Endometrial microvascular endothelial cells (primary cell): Measurements from ENCODE around the gene DTNB. TPM values are rescaled to one million over a fixed set of nuclear protein-coding genes. Genes with fewer than 3 reads are reported as not detected.

Experiments
- in situ Hi-C: cut with HindIII; loops from 2 replicates; pipeline ENCODE4 v1.10.0; 2017; ENCODE audit warnings: low sequenced_read_pairs, low pct_unique_long_range_greater_than_20kb; ENCODE audit errors: inconsistent ontology term
- total RNA-seq: library from RNA; depleted of rRNA; stranded (reverse); fragments of >200 nt; gene quantifications from one replicate; pipeline ENCODE4 v1.2.3, GENCODE V29; 2015; ENCODE audit errors: inconsistent ontology term

Gene DTNB
- total RNA-seq, 1 donor from 2014 or later, result 2.6 TPM

DNA sequence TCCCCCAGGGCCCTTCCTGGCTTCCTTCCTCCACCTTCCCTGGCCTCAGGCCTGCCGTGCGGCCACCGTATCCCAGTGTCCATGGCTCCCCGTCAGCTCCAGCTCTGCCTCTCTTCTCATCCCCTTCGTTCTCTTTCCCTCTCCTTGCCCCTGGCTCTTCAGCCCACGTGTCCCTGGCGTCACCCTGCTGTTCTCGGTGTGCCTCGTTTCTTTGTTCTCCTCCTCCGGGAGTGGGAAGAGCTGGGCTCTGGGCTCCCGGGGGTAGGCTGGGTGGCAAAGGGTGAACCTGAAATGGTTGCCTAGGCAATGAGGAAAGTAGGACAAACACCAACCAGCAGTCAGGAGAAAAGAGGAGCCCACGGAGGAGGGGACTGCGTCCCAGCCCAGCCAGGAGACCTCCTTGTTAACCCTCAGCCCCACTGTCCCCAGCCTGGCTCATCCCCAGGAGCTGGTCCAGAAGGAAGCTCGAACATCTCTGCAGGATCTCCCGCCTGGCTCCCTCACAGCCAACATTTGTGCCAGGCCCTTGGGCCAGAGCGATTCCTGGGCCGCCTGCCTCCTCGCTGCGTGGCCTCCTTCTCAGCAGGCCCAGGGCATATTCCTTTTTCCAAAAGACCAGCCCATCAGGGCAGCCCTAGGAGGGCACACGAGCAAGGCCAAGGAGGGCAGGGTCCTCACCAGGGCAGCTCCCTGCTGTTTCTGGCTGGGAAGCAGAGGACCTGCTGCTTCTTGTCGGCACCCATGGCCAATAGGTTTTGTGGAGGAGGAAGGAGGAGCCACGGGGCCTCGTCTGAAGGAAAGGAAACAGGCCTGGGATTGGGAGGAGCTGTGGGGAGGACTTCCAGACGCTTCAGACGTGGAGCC lies 300.7 kb downstream of the DTNB start:
- in situ Hi-C loops, result no loop called here

DNA sequence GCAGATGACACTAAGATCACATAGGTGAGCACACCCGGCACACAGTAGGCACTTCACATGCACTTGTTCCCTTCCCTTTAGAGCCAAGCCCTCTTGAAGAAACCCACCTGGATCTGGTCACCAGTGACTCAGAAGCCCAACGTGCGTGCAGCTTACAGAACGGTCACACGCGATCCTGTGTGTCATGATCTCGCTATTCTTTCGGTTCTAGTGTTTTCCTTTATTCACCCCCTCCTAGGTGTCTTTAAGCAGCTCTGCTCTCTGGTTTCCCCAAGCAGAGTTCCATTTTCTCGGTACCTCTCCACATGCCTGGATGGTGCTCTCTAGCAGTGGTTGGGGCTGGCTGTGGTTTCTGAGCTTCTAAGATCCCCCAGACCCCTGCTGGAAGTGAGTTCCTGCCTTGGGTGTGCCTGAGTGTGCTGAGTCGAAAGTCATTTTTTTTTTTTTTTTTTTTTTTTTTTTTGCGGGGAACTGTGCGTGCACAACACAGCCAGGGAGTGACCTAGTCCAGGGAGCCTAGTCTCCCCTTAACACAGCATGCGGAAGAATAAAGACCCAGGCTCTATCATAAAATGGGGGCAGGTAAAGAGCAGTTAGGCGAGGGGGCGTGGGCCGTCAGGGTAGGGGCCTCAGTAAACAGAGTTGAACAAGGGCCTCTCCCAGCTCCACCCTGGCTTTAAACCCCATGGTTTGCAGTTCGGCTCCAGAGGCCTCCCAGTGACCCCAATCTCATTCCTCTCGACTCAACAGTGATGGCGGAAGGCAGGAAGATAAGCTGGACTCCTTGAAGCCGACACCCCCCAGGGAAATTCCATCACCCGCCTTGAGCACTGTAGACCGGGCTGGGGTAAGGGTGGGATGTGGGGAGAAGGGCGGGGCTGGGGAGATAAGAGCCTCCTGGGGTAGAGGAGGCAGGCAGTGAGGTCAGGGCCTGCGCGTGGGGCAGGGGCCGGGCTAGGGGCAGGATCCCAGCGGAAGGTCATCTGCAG lies 301.8 kb downstream of the DTNB start:
- in situ Hi-C loops, result no loop called here

DNA sequence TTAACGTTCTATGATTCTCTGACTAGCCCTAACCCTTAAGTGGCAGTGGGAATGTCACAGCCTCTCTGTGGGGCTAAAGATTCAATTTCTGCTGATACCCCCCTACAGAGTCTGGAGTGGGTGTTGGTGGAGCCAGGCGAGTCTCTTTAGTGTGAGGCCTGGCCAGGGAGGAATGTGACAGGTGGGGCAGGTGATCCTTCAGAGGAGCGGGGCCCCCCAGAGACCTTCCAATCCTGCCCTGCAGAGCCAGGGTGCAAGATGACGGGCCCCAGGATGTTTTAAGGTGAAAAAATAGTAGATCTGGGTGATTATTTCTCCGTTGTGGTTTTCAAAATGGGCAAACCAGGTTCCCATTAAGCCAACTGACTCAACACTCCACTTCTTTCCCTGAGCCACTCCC lies 303.5 kb downstream of the DTNB start:
- in situ Hi-C loops, result loop anchor here (10.0 kb wide), 1 partner anchor 85 kb away; no protein-coding TSS in a partner anchor

DNA sequence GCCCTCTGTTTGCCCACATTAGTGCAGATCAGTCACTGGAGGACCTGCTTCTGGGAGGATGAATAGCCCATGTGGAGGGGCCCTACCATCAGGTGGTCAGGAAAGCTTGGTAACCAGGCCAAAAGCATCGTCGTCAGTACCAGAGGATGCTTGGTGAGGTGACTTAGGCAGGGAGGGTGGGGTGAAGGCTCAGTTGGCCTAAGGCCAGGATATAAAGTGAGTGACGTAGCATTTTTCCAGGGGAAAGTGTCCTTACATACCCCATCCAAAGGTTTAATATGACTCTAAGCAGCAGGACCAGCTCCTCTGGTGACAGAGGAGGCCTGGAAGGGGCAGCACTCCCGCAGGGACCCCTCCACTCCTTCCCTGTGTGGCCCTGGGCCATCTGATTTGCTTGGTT lies 303.9 kb downstream of the DTNB start:
- in situ Hi-C loops, result loop anchor here (10.0 kb wide), 1 partner anchor 85 kb away; no protein-coding TSS in a partner anchor

DNA sequence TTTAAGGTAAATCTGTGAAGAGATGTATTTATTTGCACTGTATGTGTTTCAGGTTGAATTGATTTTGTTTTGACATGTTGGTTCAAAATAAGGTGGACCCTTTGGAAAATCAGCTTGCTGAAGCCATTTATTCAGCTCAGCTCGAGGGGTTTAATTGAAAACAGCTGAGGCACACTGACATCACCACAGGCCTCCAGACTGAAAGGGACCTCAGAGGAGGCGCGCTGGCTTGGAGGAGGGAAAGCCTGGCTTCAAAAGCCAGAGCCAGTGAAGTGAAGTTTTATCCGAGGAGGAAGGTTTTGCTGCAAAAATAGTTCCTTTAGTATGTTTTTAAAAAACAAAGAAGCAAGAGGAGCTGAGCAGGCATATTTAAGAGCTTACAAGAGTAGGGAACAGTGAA lies 304.7 kb downstream of the DTNB start:
- in situ Hi-C loops, result loop anchor here (10.0 kb wide), 1 partner anchor 84 kb away; no protein-coding TSS in a partner anchor

DNA sequence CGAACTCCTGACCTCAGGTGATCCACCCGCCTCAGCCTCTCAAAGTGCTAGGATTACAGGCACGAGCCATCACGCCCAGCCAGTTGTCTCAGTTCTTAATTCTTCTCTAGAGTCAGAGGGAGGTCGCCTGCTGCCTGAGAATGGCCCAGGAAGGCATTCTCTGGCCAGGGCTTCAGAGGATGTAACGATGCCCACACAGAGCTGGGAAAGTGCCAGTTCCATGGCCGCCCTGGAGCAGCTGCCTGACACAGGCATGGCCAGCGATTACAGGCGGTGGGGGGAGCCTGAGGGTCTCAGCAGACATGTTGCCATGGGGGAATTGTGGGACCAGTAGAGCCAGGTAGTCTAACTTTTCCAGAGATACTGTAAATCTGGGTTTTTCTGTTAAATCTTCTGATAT lies 306.1 kb downstream of the DTNB start:
- in situ Hi-C loops, result loop anchor here (10.0 kb wide), 1 partner anchor 82 kb away; no protein-coding TSS in a partner anchor

DNA sequence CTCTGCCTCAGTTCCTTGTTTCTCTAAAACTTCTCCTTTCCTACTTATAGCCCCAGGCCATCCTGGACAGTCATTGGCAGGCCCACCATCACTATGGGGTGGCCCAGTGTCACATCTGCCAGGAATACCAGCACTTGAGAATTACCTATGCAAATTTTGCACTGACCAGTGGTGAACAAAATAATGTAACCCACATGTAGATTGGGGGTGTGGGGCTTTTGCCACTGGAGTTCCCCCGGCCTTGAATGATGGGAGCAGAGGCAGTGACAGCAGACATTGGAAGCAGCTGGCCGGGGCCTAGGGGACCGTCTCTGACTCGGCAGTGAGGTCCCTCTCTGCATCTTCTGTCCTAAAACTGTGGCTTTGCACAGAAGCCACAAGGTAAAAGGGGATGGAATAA lies 306.7 kb downstream of the DTNB start:
- in situ Hi-C loops, result loop anchor here (10.0 kb wide), 1 partner anchor 82 kb away; no protein-coding TSS in a partner anchor

DNA sequence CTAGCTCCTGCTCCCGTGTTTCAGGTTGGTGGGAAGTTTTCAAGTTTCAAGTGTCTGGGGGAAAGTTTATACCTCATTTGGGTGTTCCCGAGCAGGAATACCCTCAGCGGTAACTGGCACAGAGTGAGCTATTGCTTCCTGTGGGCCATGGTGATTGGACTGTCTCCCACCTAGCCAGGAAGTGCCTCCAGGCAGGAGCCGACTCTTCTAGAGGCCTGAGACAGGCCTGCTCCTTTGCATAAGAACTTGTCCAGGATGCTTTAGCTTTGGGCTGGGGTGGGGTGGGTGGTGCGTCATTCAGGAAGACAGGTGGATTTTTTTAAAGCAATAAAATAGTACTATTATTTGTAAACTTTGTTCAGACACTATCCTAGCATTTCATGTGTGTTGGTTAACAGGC lies 308.1 kb downstream of the DTNB start:
- in situ Hi-C loops, result loop anchor here (10.0 kb wide), 1 partner anchor 80 kb away; no protein-coding TSS in a partner anchor

DNA sequence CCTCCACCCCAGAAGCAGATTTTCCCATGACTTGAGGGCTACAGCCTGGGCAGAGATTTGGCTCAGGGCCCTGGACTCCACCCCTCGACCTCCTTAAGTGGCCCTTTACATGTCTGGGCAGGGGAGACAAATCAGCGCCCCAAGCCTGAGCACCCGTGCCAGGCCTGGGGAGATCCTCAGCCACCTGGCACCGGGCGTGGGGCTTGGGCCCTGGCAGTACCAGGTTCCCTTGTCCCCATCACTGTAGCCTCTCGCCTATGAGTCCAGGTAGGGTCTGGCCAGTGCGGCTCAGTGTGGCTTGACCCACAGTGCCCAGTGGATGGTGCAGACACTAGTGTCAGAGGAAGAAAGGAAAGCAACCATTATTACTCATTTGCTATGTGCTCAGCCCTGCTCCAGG lies 309.6 kb downstream of the DTNB start:
- in situ Hi-C loops, result loop anchor here (10.0 kb wide), 1 partner anchor 79 kb away; no protein-coding TSS in a partner anchor

DNA sequence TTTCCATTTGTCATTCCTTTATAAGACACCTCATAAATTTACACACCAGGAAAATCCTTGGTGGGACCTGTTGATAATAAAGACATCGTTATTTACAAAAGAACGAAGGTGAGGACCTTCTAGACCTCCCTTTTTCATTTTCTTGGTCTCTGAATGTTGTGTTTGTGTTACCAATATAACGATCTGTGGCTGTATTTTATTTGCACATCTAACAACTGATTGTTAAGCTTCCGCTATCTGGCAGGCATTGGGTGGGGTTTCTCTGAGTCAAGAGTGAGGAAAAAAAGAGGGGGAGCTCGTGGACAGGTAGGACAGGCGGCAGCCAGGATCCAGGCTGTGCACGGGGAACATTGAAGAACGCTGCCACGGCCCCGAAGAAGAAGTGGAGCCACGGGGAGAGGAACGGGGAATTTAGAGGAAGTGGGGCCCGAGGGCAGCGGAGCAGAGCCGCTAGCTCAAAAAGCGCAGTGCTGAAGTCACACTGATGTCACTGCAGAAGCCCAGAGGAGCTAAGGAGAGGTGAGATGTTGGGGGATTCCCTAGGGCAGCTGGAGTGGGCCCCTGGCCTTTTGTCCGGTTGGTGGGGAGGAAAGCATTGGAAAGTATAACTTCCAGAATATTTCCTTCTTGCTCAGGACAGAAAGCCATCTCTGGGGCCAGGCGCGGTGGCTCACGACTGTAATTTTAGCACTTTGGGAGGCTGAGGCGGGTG lies 310.8 kb downstream of the DTNB start:
- in situ Hi-C loops, result loop anchor here (10.0 kb wide), 1 partner anchor 78 kb away; no protein-coding TSS in a partner anchor

DNA sequence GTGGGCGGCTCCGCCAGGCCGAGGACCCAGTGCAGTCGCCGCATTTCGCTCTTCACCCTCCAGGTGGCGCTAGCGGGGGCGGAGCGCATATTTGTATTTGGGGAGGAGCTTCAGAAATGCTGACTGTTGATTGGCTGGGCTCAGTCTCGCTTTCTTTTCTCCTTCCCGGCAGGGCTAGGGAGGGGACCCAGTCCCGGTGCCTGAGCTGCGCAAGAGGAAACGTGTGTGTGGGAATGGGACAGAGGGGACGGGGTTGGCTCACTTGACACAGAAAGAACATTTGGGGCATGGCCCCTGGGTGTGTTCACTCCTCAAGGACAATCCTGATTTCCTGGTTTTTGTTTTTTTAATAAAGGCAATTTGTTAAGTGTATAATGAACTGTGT lies 311.3 kb downstream of the DTNB start:
- in situ Hi-C loops, result loop anchor here (10.0 kb wide), 1 partner anchor 77 kb away; no protein-coding TSS in a partner anchor

DNA sequence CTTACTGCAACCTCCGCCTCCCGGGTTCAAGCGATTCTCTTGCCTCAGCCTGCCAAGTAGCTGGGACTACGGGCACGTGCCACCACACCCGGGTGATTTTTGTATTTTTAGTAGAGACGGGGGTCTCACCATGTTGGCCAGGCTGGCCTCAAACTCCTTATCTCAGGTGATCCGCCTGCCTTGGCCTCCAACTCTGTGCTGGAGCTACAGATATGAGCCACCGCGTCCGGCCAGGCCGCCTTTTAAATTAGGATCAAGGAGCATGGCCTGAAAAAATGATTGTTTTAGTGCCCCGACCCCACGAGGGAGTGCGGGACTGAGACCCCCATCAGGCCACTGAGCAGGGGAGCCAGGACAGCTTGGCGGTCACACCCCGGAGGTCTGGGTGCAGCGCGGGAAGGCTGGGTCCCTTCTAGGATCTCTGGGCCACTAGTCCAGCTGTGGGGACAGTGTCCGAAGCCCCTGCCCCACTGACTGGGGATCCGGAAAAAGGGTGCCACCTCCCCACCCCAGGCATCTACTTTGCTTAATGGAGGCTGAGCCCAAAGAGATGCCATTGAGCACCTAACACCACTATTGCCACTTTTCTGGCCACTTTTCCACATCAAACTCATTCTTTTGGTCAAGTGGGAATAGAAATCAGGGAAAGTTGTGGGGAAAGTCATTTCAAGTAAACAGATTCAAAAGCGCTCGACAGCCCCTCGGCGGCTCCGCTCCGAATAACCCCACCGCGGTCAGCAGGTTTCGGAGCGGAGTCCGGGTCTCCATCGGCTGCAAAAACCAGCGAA lies 311.9 kb downstream of the DTNB start:
- in situ Hi-C loops, result loop anchor here (10.0 kb wide), 1 partner anchor 77 kb away; no protein-coding TSS in a partner anchor

DNA sequence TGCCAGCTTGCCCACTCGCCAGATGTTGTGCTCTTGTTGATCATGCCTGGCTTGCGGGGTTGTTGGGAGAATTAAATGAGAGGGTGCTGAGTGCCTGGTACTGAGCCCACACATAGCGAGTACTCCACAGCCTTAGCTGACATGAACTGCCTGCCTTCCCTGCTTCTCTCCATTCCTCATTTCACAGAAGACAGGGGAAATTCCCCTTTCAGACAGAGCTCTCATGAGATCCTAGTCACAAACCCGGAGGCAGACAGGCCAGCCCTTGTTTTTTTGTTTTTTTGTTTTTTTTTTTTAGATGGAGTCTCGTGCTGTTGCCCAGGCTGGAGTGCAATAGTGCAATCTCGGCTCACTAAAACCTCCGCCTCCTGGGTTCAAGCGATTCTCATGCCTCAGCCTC lies 314.5 kb downstream of the DTNB start:
- in situ Hi-C loops, result no loop called here

DNA sequence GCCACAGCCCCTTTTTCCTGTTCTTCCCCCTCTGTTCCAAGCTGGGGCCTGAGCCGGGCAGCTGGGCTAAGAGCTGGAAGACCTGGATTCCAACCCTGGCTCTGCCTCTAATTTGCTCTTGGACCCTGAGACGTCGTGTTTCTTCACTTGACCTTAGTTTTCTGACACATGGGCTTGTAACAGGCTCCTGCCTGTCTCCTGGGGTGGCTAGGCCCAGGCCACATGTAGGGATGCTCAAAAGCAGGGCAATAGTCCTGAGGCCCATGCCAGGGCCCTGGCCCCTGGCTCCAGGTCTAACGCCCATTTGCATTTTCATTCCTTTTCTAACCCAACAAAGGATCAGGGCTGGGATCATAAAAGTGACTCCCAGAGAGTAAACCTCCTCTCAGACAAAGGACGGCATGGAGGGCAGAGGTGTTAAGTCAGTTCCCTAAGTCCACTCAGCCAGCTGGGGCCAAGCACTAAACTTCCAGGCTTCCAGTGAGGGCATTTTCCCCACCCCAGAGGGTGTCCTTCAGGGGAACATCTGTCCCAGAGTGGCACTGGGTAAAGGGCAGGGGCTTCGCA lies 315.0 kb downstream of the DTNB start:
- in situ Hi-C loops, result no loop called here

DNA sequence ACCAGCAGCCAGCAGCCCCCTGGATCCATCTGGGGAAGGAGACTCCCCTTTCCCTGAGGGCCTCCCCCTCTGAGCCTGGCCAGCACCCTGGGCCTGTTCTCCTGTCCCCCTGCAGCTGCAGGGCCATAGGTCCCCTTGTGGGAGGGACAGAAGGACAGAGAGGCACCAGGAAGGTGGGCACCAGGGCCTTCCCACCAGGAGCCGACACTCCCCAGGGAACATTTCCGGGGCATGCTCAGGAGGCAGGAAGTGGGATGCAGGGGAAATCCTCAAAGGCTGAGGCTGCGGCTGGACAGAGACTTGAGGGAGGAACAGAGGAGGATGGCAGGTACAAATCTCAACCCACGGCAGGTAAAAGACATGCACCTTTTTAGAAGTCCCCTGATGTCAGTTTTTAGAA lies 317.3 kb downstream of the DTNB start:
- in situ Hi-C loops, result no loop called here

DNA sequence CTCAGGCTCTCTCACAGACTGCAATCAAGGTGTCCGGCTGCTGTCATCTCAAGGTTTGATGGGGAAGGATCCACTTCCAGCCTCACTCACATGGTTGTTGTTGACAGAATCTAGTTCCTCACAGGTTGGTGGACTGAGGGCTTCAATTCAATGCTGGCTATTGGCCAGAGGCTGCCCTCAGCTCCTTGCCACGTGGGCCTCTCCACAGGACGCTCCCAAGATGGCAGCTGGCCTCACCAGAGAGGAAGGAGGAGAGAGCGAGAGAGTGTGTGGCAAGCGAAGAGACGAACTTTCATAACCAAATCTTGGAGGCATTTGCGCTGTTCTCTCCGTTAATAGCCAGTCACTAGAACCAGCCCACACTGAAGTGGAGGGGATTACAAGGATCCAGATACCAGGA lies 318.1 kb downstream of the DTNB start:
- in situ Hi-C loops, result no loop called here

DNA sequence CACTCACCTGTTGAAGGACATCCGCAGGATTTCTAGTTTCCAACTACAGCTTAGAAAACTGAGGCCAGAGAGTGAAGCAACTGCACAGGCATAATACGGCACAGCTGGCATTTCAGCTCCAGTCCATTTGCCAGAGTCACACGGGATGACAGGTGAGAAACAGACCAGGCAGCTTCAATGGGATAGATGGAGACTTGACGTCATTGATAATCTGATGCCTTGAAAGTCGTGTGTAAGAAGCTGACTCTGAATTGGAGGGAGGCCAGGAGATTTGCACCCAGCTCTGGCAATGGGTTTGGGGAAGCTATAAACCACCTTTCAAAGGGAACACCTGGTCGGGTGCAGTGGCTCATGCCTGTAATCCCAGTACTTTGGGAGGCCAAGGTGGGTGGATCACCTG lies 319.3 kb downstream of the DTNB start:
- in situ Hi-C loops, result no loop called here
